Stomach (tissue), 4 donors: ENCODE measurements around the gene CHMP4A.

ENCODE experiments used
- CTCF ChIP-seq, 7 experiments: fragments of 450-650 bp in 4 of 7; fragments of 200-600 bp in 3 of 7; sonication (generic) in 3 of 7; IDR thresholded peaks; one replicate each; pipeline ENCODE4 v1.5.1; 2016 to 2019; ENCODE audit warnings: antibody characterized with exemption in 7 of 7, control low read depth in 2 of 7, mild to moderate bottlenecking in 1 of 7
- EP300 ChIP-seq: sonication (generic); formaldehyde crosslinking; IDR thresholded peaks from one replicate; pipeline ENCODE4 v1.6.1; 2017; ENCODE audit warnings: antibody characterized with exemption

DNA sequence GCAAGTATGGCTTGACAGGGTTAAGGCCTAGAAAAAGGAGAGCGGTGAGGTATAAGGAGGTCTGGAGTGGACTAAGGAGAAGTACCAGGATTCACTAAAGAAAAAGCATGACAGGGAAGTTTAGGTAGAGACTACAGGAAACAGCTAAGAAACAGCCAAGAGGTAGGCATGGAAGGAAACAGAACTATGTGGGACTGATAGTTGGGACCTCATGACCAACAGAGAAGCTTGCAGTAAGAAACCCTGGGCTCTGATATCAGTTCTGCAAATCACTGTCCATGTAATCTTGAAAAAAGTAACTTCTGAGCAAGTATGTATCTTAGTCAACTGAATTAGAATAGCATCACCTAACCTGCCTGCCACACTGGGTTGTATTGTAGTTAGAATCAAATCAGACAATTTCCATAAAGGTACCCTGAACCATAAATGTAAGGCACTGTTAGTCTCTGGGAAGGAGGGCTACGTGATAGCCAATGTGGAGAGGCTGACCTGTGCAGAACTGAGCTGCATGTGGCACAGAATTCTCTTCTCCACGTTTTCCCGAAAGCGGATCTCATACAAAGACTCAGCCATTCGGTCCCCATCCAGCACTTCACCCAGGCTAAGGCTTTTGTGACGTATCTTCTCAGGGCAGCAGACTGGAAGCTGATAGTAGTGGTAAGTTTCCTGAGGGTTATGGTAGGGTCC, 19.0 kb downstream of the CHMP4A start:
- TF ChIP-seq EP300 (no peak), CTCF (IDR thresholded peaks at IDR 0.05) (no peak)
